CD14-positive monocyte (primary cell): ENCODE measurements around the gene QSOX1. TPM values are rescaled to one million over a fixed set of nuclear protein-coding genes. Genes with fewer than 3 reads are reported as not detected.

Experiments used
- DNase-seq, 3 donors: peaks; one replicate each; pipeline ENCODE4 v3.0.0-alpha.2; 2011 to 2022
- H2AFZ ChIP-seq: 2 replicates; pipeline ENCODE4 v1.6.0; 2012; ENCODE audit warnings: mild to moderate bottlenecking, low read depth, low read length, inconsistent platforms; ENCODE audit not compliant: insufficient read depth, poor library complexity, severe bottlenecking
- H3K27ac ChIP-seq, 2 donors: 1 replicate in 1 of 2; 2 replicates in 1 of 2; pipeline ENCODE4 v1.5.1; 2012 to 2013; ENCODE audit warnings: low read length in 2 of 2, control low read depth in 1 of 2, inconsistent platforms in 1 of 2, low read depth in 1 of 2, mild to moderate bottlenecking in 1 of 2
- H3K27me3 ChIP-seq, 2 donors: one replicate each; pipeline versions ENCODE4 v1.6.0 to v1.6.1; 2011 to 2013; ENCODE audit warnings: low read length in 2 of 2; ENCODE audit not compliant: control insufficient read depth in 2 of 2, insufficient read depth in 2 of 2
- H3K36me3 ChIP-seq, 2 donors: replicated peaks in 1 of 2; 1 replicate in 1 of 2; 2 replicates in 1 of 2; pipeline versions ENCODE4 v1.5.1 to v1.6.1; 2012 to 2013; ENCODE audit warnings: low read length in 2 of 2, control low read depth in 1 of 2, inconsistent platforms in 1 of 2, mild to moderate bottlenecking in 1 of 2; ENCODE audit not compliant: insufficient read depth in 2 of 2, control insufficient read depth in 1 of 2
- H3K4me1 ChIP-seq, 2 donors: 1 replicate in 1 of 2; 2 replicates in 1 of 2; pipeline versions ENCODE4 v1.5.1 to v1.6.1; 2012 to 2013; ENCODE audit warnings: low read length in 2 of 2, control low read depth in 1 of 2, inconsistent platforms in 1 of 2, mild to moderate bottlenecking in 1 of 2, moderate library complexity in 1 of 2; ENCODE audit not compliant: insufficient read depth in 2 of 2, control insufficient read depth in 1 of 2
- H3K4me2 ChIP-seq: replicated peaks from 2 replicates; pipeline ENCODE3; 2012; ENCODE audit warnings: low read length, moderate library complexity, mild to moderate bottlenecking; ENCODE audit not compliant: poor library complexity, severe bottlenecking; ENCODE audit errors: extremely low read depth
- H3K4me3 ChIP-seq, 3 experiments: fragments of 200-600 bp in 1 of 3; sonication (generic) in 1 of 3; replicated peaks in 1 of 3; 1 replicate in 2 of 3; 2 replicates in 1 of 3; pipeline ENCODE4 v1.5.1; 2011 to 2013; ENCODE audit warnings: low read length in 3 of 3, mild to moderate bottlenecking in 3 of 3, control low read depth in 2 of 3, low read depth in 2 of 3, inconsistent platforms in 1 of 3, moderate library complexity in 1 of 3
- H3K79me2 ChIP-seq: 2 replicates; pipeline ENCODE4 v1.6.0; 2012; ENCODE audit warnings: mild to moderate bottlenecking, control low read depth, inconsistent platforms, low read length, moderate library complexity; ENCODE audit not compliant: insufficient read depth
- H3K9ac ChIP-seq: 2 replicates; pipeline ENCODE4 v1.6.0; 2017; ENCODE audit warnings: low read length, mild to moderate bottlenecking; ENCODE audit not compliant: insufficient read depth, poor library complexity, severe bottlenecking
- H3K9me3 ChIP-seq, 2 donors: replicated peaks in 1 of 2; 1 replicate in 1 of 2; 2 replicates in 1 of 2; pipeline versions ENCODE4 v1.5.1 to v1.6.1; 2012 to 2013; ENCODE audit warnings: low read length in 2 of 2, control low read depth in 1 of 2; ENCODE audit not compliant: control insufficient read depth in 1 of 2, insufficient read depth in 1 of 2
- H4K20me1 ChIP-seq: 2 replicates; pipeline ENCODE4 v1.6.0; 2012; ENCODE audit warnings: mild to moderate bottlenecking, low read length, control low read depth, moderate library complexity; ENCODE audit not compliant: insufficient read depth
- H3K27ac Mint-ChIP-seq, 7 donors: one replicate each; pipeline ENCODE4 v1.8.0; 2020; ENCODE audit warnings: mild to moderate bottlenecking in 7 of 7, mixed read lengths in 7 of 7, moderate library complexity in 6 of 7, inconsistent platforms in 2 of 7
- H3K27me3 Mint-ChIP-seq, 3 donors: one replicate each; pipeline ENCODE4 v1.8.0; 2021 to 2022; ENCODE audit warnings: low read depth in 3 of 3, mild to moderate bottlenecking in 3 of 3, mixed read lengths in 3 of 3, moderate library complexity in 3 of 3, inconsistent platforms in 1 of 3
- H3K36me3 Mint-ChIP-seq, 2 donors: one replicate each; pipeline ENCODE4 v1.8.0; 2020; ENCODE audit warnings: mixed read lengths in 2 of 2, inconsistent platforms in 1 of 2, mild to moderate bottlenecking in 1 of 2
- H3K4me1 Mint-ChIP-seq: one replicate; pipeline ENCODE4 v1.8.0; 2020; ENCODE audit warnings: mild to moderate bottlenecking, mixed read lengths
- H3K4me3 Mint-ChIP-seq, 2 donors: one replicate each; pipeline ENCODE4 v1.8.0; 2020; ENCODE audit warnings: mild to moderate bottlenecking in 2 of 2, mixed read lengths in 2 of 2, moderate library complexity in 1 of 2
- H3K9me3 Mint-ChIP-seq, 7 donors: one replicate each; pipeline ENCODE4 v1.8.0; 2020 to 2022; ENCODE audit warnings: mixed read lengths in 7 of 7, mild to moderate bottlenecking in 6 of 7, moderate library complexity in 6 of 7, inconsistent platforms in 2 of 7
- WGBS: methylation state at CpG from one replicate; pipeline ENCODE4 v1.1.5; 2013; ENCODE audit warnings: missing lambda C conversion rate; ENCODE audit not compliant: insufficient coverage; 5-methylcytosine and 5-hydroxymethylcytosine counted together
- intact Hi-C, 2 donors: fragments of 100-400 bp; cut with micrococcal nuclease; formaldehyde crosslinking; loops; one replicate each; pipeline versions ENCODE4 v1.15.0 to v1.15.1; 2023
- polyA plus RNA-seq, 3 donors: library from polyadenylated mRNA; depleted of rRNA in 1 of 3; unstranded in 2 of 3; stranded (reverse) in 1 of 3; fragments of 300-500 nt in 2 of 3; fragments of >200 nt in 1 of 3; fragmentation: Illumina TruSeq in 2 of 3; gene quantifications; 1 replicate in 2 of 3; 2 replicates in 1 of 3; pipeline ENCODE4 v1.2.3, GENCODE V29; 2012 to 2021
- TF ChIP-seq, protein P1 (sequence below): fragments of 200-600 bp; IDR thresholded peaks from one replicate; pipeline ENCODE4 v1.8.0; 2022; ENCODE audit warnings: antibody characterized with exemption, mild to moderate bottlenecking

Gene QSOX1
- polyA plus RNA-seq, 3 donors: 34.5 to 86.5 (median 35.8) TPM

DNA sequence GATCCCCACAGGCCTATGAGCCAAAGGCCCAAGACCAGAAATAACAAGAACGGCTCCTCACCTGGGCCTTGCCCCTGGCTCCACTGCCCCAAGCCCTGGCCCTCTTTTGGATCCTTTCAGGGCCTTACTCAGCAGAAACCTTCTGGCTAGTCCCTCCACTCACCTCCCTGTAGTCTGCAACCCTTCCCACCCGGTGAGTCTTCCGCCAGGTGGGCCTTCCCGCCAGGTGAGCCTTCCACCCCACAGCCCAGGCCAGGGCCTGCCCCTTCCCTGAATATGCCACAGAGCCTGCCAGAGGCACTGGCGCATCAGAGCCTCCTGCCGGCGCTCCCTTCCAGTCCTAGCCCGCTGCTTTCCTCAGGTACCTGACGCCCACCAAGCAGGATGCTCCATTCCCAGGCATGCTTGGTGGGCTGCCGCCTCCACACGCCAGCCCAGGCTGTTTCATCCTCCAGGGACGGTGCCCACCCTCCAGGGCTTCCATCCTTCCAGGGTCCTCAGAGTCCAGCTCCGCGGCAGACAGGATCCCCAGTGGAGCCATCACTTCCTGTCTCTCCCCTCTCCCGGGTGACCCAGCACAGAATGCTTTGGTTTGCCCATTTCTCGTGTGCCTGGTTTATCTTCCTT lies 96.3 kb downstream of the QSOX1 start:
- TF ChIP-seq, protein P1, sequence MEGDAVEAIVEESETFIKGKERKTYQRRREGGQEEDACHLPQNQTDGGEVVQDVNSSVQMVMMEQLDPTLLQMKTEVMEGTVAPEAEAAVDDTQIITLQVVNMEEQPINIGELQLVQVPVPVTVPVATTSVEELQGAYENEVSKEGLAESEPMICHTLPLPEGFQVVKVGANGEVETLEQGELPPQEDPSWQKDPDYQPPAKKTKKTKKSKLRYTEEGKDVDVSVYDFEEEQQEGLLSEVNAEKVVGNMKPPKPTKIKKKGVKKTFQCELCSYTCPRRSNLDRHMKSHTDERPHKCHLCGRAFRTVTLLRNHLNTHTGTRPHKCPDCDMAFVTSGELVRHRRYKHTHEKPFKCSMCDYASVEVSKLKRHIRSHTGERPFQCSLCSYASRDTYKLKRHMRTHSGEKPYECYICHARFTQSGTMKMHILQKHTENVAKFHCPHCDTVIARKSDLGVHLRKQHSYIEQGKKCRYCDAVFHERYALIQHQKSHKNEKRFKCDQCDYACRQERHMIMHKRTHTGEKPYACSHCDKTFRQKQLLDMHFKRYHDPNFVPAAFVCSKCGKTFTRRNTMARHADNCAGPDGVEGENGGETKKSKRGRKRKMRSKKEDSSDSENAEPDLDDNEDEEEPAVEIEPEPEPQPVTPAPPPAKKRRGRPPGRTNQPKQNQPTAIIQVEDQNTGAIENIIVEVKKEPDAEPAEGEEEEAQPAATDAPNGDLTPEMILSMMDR: no peak
- DNase-seq: no peak
- Histone ChIP-seq H3K79me2 (no peaks in the 10 kb centered on the region), H3K27me3 (no peaks in the 10 kb centered on the region), H3K4me1 (peaks cover 18 to 27% of the 10 kb centered on the region in 2 donors), H2AFZ (no peak overlapping the region), H3K9me3 (no peaks in the 10 kb centered on the region), H3K4me3 (no peak overlapping the region), H3K4me2 (no peak overlapping the region), H3K36me3 (no peaks in the 10 kb centered on the region), H3K27ac (no peak overlapping the region), H3K9ac (no peak overlapping the region), H4K20me1 (no peaks in the 10 kb centered on the region)
- H3K27ac Mint-ChIP-seq: peak overlapping the region in 1 of 7 donors; percentile 41
- H3K4me1 Mint-ChIP-seq: peaks cover 21% of the 10 kb centered on the region
- H3K27me3 Mint-ChIP-seq: peaks cover 3 to 11% (median 10%) of the 10 kb centered on the region in 3 donors
- no peak overlapping the region for H3K4me3 Mint-ChIP-seq
- 95% methylated on average over 12 of the region's 16 CpGs for WGBS
- H3K36me3 Mint-ChIP-seq: no peaks in the 10 kb centered on the region
- intact Hi-C loops: loop anchor here (2.0 to 5.0 kb wide), 2 partner anchors 166 to 226 kb away; no protein-coding TSS in a partner anchor
- H3K9me3 Mint-ChIP-seq: peaks cover 0 to 2% (median 0%) of the 10 kb centered on the region in 7 donors

DNA sequence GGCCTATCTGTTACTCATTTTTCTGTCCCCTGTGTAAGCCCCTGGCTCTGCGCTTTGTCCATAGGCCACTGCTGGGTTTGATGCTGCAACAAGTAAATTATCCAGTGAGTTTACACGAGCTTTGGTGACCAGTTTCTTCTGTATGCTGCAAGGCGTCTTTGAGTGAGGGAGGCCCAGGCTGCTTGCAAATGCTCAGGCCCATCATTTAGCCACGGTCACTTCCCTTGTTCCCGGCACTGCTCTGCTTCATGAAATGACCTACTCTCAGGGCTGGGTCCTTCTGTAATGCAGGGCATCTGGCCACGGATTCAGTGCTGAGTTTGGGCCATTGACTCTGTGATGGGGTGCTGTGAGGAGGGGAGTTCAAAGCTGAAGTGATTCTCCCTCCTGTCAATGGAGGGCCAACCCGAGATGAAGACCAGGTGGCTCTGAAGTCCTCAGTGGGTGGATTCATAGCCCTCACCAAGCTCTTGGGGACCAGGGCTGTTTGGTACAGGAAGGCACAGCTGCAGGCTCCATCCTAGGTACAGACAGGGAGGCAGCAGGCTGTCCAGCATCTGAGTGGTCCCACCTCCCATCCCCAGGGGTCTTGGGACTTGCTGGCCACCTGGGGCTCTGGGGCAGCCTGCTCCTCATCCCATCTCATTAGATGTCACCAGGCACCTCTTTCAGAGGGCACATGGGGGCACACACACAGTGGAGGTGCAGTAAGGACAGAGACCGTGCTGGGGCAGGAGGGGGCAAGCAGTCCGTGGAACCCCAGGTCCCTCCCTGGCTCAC lies 97.0 kb downstream of the QSOX1 start:
- H3K27ac Mint-ChIP-seq: peak overlapping the region in 2 of 7 donors; percentile 31 to 47

More for the DNA sequence above, 97.0 kb downstream of the QSOX1 start:
- Mint-ChIP-seq H3K9me3 (peaks cover 0 to 3% (median 0%) of the 10 kb centered on the region in 7 donors), H3K4me3 (no peak overlapping the region), H3K27me3 (peaks cover 3 to 15% (median 11%) of the 10 kb centered on the region in 3 donors), H3K4me1 (peaks cover 21% of the 10 kb centered on the region), H3K36me3 (no peaks in the 10 kb centered on the region)
- Histone ChIP-seq H3K79me2 (no peaks in the 10 kb centered on the region), H3K36me3 (no peaks in the 10 kb centered on the region), H2AFZ (no peak overlapping the region), H3K27ac (no peak overlapping the region), H3K9ac (no peak overlapping the region), H4K20me1 (no peaks in the 10 kb centered on the region), H3K4me3 (no peak overlapping the region), H3K4me2 (no peak overlapping the region), H3K27me3 (no peaks in the 10 kb centered on the region), H3K9me3 (no peaks in the 10 kb centered on the region), H3K4me1 (peaks cover 20 to 31% of the 10 kb centered on the region in 2 donors)
- no peak for DNase-seq
- intact Hi-C loops: loop anchor here (2.0 to 5.0 kb wide), 3 partner anchors 165 to 231 kb away; no protein-coding TSS in a partner anchor
- TF ChIP-seq, protein P1: no peak
- WGBS: 92% methylated on average over 8 of the region's 9 CpGs
